Sigmoid colon (tissue), 4 donors: ENCODE data around the gene MYO10.

Experiments
- CTCF ChIP-seq, 4 experiments: fragments of 450-650 bp in 3 of 4; fragments of 200-600 bp in 1 of 4; IDR thresholded peaks; one replicate each; pipeline ENCODE4 v1.5.1; 2016 to 2019; ENCODE audit warnings: antibody characterized with exemption in 4 of 4, mild to moderate bottlenecking in 3 of 4, moderate library complexity in 2 of 4
- POLR2A ChIP-seq, 2 donors: fragments of 450-650 bp; IDR thresholded peaks; one replicate each; pipeline ENCODE4 v1.6.1; 2016; ENCODE audit warnings: antibody characterized with exemption in 2 of 2, mild to moderate bottlenecking in 2 of 2, moderate library complexity in 2 of 2
- POLR2AphosphoS5 ChIP-seq, 4 donors: sonication (generic); formaldehyde crosslinking; IDR thresholded peaks; one replicate each; pipeline ENCODE4 v1.6.1; 2017; ENCODE audit warnings: antibody characterized with exemption in 4 of 4

- TF ChIP-seq POLR2AphosphoS5 (IDR thresholded peaks at IDR 0.05) (peak in 1 of 4 donors; percentile 43), CTCF (IDR thresholded peaks at IDR 0.05) (no peak), POLR2A (IDR thresholded peaks at IDR 0.05) (no peak)
These were observed 1.4 kb downstream of the MYO10 start for GRCh38 chr5:16934677-16935153.
